Measurements from ENCODE around the gene KRTAP9-6.
"Not testable (repeated sequence)": the region's sequence is repeated elsewhere in the genome, so short reads cannot be mapped to it uniquely, and the experiment has no call there.

The KRTAP9-6 gene

GRCh38 chr17:41275648-41276190, 10.5 kb downstream of the KRTAP9-6 start, which contains the start of gene KRTAP9-7:
Gene KRTAP9-7, plus strand, starts transcription at chr17:41275698. Its CDS starts 0 bp downstream, at chr17:41275698.
- DNase-seq: not testable (repeated sequence)

GRCh38 chr17:41278176-41278955, 13.2 kb downstream of the KRTAP9-6 start:
- no peak for DNase-seq

GRCh38 chr17:41284043-41284442, 18.9 kb downstream of the KRTAP9-6 start:
- no peak for DNase-seq

GRCh38 chr17:41284546-41284945, 19.4 kb downstream of the KRTAP9-6 start:
- no peak for DNase-seq

GRCh38 chr17:41287050-41287449, 21.9 kb downstream of the KRTAP9-6 start:
- DNase-seq: peak; percentile 6

- DNase-seq: no peak
Observed at GRCh38 chr17:41294016-41294415, 28.8 kb downstream of the KRTAP9-6 start.

GRCh38 chr17:41296846-41297245, 31.7 kb downstream of the KRTAP9-6 start:
- no peak for DNase-seq

- no peak for DNase-seq
Observed at GRCh38 chr17:41298458-41299135, 33.4 kb downstream of the KRTAP9-6 start.

GRCh38 chr17:41301204-41301790, 36.1 kb downstream of the KRTAP9-6 start:
- DNase-seq: no peak

- DNase-seq: no peak
Observed at GRCh38 chr17:41301916-41302901, 37.0 kb downstream of the KRTAP9-6 start, which contains the start of gene KRTAP29-1. Gene KRTAP29-1, minus strand, starts transcription at chr17:41302851. Its CDS starts 0 bp downstream, at chr17:41302851.

- no peak for DNase-seq
Observed at GRCh38 chr17:41302981-41303380, 37.8 kb downstream of the KRTAP9-6 start.

GRCh38 chr17:41304091-41304490, 38.9 kb downstream of the KRTAP9-6 start:
- DNase-seq: no peak

- DNase-seq: no peak
Observed at GRCh38 chr17:41307647-41308046, 42.5 kb downstream of the KRTAP9-6 start.

- DNase-seq: peak; percentile 81
Observed at GRCh38 chr17:41308251-41308917, 43.2 kb downstream of the KRTAP9-6 start.

- DNase-seq: peak; percentile 61
Observed at GRCh38 chr17:41308918-41309359, 43.8 kb downstream of the KRTAP9-6 start, which contains the start of gene KRTAP16-1. Gene KRTAP16-1, minus strand, starts transcription at chr17:41309309. Its CDS starts 56 bp downstream, at chr17:41309253.

GRCh38 chr17:41311111-41311510, 45.9 kb downstream of the KRTAP9-6 start:
- no peak for DNase-seq

- no peak for DNase-seq
Observed at GRCh38 chr17:41315204-41315794, 50.1 kb downstream of the KRTAP9-6 start, which contains the start of gene KRTAP17-1. Gene KRTAP17-1, minus strand, starts transcription at chr17:41315710. Its CDS starts 60 bp downstream, at chr17:41315650.
